Measurements from ENCODE around the gene PNMA5.

PNMA5 gene

DNA sequence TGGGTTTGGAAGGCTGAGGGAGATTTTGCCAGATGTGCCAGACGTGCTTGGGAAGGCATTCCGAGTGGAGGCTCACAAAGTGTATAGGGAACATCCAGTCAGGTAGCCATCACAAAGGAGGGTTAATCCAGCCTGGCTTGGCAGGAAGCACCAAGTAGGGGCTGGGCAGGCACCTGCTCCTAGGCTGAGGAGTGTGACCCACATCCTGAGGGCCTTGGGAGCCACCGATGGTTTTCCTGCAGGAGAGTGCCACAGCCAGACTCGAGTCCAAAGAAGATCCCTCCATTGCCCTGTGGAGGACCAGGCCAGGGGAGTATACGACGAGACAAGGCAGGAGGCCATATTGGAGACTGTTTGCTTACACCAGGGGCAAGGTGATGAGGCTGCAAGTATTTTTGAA lies 47.2 kb downstream of the PNMA5 start:
- TF ChIP-seq POLR2A (IDR thresholded peaks at IDR 0.05; ENCODE audit: extremely low read depth, insufficient read length) (no peak), MYC (IDR thresholded peaks at IDR 0.05; ENCODE audit: low read depth, low read length) (no peak), MAX (IDR thresholded peaks at IDR 0.05; ENCODE audit: low read depth, low read length) (no peak)
- TF ChIP-seq, protein P1, sequence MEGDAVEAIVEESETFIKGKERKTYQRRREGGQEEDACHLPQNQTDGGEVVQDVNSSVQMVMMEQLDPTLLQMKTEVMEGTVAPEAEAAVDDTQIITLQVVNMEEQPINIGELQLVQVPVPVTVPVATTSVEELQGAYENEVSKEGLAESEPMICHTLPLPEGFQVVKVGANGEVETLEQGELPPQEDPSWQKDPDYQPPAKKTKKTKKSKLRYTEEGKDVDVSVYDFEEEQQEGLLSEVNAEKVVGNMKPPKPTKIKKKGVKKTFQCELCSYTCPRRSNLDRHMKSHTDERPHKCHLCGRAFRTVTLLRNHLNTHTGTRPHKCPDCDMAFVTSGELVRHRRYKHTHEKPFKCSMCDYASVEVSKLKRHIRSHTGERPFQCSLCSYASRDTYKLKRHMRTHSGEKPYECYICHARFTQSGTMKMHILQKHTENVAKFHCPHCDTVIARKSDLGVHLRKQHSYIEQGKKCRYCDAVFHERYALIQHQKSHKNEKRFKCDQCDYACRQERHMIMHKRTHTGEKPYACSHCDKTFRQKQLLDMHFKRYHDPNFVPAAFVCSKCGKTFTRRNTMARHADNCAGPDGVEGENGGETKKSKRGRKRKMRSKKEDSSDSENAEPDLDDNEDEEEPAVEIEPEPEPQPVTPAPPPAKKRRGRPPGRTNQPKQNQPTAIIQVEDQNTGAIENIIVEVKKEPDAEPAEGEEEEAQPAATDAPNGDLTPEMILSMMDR (IDR thresholded peaks at IDR 0.05; ENCODE audit: low read depth, low read length), result no peak
- H3K4me3 ChIP-seq (ENCODE audit: low read depth, low read length), result no peak overlapping the region
- no peak for DNase-seq (ENCODE audit: low read depth)

GRCh38 chrX:152945021-152945979 lies 48.6 kb downstream of the PNMA5 start:
- no peak overlapping the region for H3K4me3 ChIP-seq (ENCODE audit: low read depth, low read length)
- no peak for DNase-seq (ENCODE audit: low read depth)
- no peak for TF ChIP-seq MYC (IDR thresholded peaks at IDR 0.05; ENCODE audit: low read depth, low read length)
- TF ChIP-seq POLR2A (IDR thresholded peaks at IDR 0.05; ENCODE audit: extremely low read depth, insufficient read length), result no peak
- no peak for TF ChIP-seq MAX (IDR thresholded peaks at IDR 0.05; ENCODE audit: low read depth, low read length)
- TF ChIP-seq, protein P1 (IDR thresholded peaks at IDR 0.05; ENCODE audit: low read depth, low read length), result no peak

DNA sequence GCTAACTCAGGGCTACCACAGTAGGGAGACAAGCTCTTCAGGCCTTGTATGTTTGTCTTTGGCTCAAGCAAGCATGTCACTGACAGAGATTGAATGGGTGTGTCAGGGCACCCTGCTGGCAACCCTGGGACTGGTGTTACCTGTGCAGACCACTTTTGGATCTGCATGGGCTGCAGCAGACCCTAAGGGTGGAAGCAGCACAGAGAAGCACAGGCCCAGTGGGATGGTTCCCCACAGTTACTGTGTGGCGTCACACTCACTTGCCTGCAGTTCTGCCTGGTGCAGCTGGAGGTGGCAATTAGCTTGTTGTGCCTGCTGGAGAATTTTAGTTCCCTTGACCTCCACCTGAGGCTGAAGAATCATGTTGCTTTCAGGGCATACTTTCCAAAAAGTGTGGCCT lies 50.1 kb downstream of the PNMA5 start:
- TF ChIP-seq, protein P1 (IDR thresholded peaks at IDR 0.05; ENCODE audit: low read depth, low read length), result no peak
- TF ChIP-seq MAX (IDR thresholded peaks at IDR 0.05; ENCODE audit: low read depth, low read length) (no peak), POLR2A (IDR thresholded peaks at IDR 0.05; ENCODE audit: extremely low read depth, insufficient read length) (no peak), MYC (IDR thresholded peaks at IDR 0.05; ENCODE audit: low read depth, low read length) (no peak)

GRCh38 chrX:152942077-152942442 lies 51.9 kb downstream of the PNMA5 start:
- peak overlapping the region; percentile 42 for H3K4me3 ChIP-seq (ENCODE audit: low read depth, low read length)
- TF ChIP-seq MAX (IDR thresholded peaks at IDR 0.05; ENCODE audit: low read depth, low read length) (no peak), MYC (IDR thresholded peaks at IDR 0.05; ENCODE audit: low read depth, low read length) (no peak), POLR2A (IDR thresholded peaks at IDR 0.05; ENCODE audit: extremely low read depth, insufficient read length) (no peak)
- TF ChIP-seq, protein P1 (IDR thresholded peaks at IDR 0.05; ENCODE audit: low read depth, low read length), result no peak
- no peak for DNase-seq (ENCODE audit: low read depth)

More for the DNA sequence above, 50.1 kb downstream of the PNMA5 start:
- no peak overlapping the region for H3K4me3 ChIP-seq (ENCODE audit: low read depth, low read length)
- no peak for DNase-seq (ENCODE audit: low read depth)

- peak overlapping the region; percentile 94 for H3K4me3 ChIP-seq (ENCODE audit: low read depth, low read length)
- DNase-seq (ENCODE audit: low read depth), result peak; percentile 93
- TF ChIP-seq POLR2A (IDR thresholded peaks at IDR 0.05; ENCODE audit: extremely low read depth, insufficient read length), result peak; percentile 71
- peak; percentile 62; the same call in 1 of the 2 replicates for TF ChIP-seq MAX (IDR thresholded peaks at IDR 0.05; ENCODE audit: low read depth, low read length)
- TF ChIP-seq MYC (IDR thresholded peaks at IDR 0.05; ENCODE audit: low read depth, low read length), result peak; percentile 58
- TF ChIP-seq, protein P1 (IDR thresholded peaks at IDR 0.05; ENCODE audit: low read depth, low read length), result peak; percentile 23
Observed at GRCh38 chrX:152941328-152942076, 52.4 kb downstream of the PNMA5 start.

Data from NB4 (cell line).